Measurements from ENCODE around the gene HSD17B7. TPM values are rescaled to one million over a fixed set of nuclear protein-coding genes. Genes with fewer than 3 reads are reported as not detected.
A peak's percentile ranks its signal among the peaks of the same experiment; 100 is the strongest.
"Not testable (repeated sequence)": the region's sequence is repeated elsewhere in the genome, so short reads cannot be mapped to it uniquely, and the experiment has no call there.

Gene HSD17B7
- total RNA-seq, 1 donor from 2014 or later, result 20.3 TPM

DNA sequence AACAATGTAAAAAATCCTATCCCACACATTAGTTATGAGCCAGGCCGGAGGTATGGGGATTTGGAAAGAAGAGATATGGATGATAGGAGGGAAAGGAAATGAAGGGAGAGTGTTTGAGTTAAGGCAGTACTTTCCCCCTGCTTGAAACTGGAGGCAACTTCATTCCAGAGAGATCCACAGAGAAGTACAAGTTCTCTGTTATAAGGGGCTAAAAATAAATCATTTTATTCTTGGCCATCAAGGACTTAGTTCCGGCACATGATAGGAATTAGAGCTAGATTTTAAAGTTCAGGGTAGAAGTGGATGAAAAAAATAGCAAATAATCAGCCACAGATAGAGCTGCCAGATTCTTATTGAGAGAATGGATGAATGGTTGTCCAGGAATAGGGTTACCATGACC lies 27.6 kb downstream of the HSD17B7 start:
- ATAC-seq, result not testable (repeated sequence)

DNA sequence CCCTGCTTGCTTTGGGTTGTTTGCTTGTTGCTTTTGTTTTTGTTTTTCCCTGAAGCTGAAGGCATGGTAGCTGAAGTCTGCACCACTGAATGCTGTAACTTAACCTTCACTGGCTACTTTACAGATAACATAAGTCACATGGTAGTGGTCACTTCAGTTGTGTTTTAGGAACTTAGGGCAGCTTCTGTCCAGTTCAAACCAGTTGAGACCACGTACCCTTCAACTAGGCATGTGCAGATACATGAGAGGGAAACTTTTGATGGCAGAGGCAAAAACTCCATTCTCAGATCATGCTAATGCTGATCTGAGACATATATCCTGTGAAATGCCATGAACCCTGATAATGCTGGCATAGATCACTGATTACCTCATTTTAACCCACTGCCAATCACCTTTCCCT lies 28.2 kb downstream of the HSD17B7 start:
- ATAC-seq, result not testable (repeated sequence)

DNA sequence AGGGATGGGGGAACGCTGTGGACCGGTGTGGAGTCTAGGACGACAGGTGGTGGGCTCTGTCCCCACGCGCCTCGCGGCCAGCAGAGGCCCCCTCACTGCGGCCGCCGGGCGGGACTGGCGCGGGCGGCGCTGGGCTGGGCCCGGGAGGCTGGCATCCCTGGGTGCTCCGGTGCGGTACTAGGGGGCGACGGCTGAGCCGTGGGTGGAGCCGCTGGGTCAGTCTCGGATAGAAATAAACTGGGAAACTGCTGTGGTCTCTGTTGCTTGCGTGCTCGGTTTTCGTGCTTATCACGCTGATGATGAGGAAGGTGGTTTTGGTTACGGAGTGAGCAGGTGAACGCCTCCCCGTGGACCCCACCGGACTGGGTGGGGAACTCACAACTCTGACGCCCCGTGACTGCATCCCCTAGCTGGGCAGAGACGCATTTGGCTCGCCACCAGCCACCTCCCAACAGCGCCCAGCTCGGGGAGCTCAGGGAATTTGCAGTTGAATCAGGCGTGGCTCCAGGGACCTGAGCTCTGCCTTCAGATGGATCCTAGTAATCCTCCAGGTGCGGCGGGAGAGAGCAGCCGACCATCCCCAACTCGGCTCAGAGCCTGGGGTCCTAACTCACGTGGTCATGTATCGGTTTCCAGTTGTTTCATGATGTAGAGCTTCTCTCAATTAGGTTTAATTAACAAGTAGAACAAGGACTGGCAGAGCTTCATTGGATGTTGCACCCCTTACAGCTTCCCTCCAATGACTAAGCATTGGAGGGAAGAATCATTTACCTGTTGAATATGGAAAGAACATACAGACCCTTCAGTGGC lies 32.1 kb downstream of the HSD17B7 start:
- peak; percentile 38 for ATAC-seq

DNA sequence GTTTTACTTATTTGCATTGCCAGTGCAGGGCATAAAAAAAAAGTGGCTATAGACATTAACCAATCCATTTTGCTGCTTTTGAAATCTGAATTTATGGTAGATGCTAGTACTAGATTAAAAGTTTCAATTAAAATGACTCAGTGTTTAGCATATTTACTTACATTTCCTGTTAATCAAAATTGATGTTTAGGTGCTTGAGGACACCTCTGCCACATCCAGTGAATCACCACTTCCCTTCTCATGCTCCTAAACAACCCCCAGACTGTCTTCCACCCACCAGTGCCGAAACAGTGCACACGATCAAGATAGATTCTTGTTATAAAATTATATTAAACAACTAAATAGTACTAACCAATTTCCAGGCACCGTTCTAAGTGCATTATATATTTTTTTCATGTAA lies 32.7 kb downstream of the HSD17B7 start:
- ATAC-seq, result no peak

DNA sequence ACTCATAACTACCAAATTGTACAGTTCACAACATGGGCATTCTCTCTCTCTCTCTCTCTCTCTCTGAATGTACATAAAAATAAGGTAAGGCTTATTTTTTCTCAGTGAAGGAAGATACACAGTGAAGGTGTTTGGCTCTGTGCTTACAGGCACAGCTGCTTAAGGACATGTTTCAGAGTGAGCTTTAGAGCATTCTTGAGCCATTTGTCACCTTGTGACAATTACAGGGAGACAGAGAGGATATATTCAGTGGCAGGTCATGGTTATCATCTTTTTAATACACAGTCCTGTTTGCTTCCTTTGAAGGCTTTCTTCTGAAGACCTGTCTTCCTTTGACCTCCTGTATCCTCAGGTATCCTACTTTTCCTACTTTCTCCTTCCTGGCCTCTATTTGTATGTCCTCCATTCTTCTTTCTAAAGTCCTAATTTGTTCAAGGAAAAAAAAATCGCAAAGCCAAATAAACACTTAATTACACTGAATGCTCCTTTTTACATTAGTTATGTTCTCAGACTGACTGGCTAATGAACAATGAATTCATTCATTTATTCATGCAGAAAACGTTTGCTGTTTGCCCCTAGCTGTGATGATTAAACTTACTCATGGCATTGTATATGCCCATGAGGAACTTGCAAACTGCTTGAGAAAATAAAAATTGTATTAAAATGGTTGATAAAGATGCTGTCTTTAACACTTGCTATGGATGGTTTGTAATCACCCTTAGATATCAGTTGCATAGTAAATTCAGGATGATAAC lies 33.4 kb downstream of the HSD17B7 start:
- peak; percentile 26 for ATAC-seq

DNA sequence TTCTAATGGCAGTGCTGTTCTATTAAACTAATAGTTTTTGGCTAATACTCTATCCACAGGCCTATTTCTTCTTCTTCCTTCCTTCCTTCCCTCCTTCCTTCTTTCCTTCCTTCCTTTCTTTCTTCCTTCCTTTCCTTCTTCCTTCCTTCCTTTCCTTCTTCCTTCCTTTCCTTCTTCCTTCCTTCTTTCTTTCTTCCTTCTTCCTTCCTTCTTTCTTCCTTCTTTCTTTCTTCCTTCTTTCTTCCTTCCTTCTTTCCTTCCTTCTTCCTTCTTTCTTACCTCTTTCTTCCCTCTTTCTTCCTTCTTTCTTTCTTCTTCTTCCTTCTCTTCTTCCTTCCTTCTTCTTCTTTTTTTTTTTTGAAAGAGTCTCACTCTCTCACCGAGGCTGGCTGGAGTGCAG lies 38.8 kb downstream of the HSD17B7 start:
- no peak for ATAC-seq

DNA sequence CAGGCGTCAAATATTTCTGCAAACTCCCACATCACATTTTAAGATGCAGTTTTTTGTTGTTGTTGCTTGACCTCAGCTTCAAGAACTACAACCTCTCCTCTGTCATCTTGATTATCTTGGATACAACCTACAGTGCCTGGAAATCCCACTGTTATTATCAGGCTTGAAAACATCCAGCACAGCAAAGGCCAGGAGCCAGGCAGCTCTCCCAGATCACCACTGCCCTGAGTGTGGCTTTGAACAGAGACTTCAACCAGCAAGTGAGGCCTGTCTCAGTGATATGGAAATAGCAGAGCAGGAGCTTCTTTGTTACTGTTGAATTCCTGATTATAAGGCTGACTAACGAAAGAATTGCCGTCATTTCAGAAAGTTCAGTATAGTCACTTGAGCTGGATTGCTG lies 42.0 kb downstream of the HSD17B7 start:
- ATAC-seq, result no peak

DNA sequence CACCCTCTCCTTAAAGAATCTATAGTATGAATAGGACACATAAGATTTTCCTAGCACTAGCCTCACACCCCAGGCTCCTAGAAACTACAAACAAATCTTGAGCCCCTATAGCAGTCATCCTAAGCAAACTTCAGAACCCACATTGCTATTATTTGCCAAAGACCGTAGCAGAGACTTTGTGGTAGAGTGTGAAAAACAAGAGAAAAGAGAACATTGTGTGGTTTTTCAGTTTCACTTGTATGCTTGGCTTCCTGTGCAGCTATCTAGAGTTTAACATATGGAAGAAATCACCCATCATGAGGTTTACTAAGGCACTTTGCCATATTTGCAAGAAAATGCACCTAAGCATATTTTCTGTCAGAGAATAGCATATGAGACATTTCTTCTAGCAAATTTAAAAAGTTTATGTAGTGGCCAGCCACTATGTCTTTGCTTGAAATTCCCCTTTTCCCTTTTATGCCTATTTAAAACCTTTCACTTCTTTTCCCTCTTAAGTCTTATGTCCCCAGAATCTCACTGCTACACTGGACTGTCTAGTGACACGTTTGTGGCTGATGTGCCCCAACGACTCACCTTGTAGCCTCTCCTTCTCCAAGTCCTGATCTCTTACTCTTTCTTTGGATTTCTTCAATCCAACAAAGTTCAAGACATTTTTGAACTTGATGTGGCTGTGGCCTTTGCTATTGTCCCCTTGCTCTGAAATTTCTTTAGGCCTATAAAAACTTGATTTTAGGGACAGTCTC lies 44.8 kb downstream of the HSD17B7 start:
- no peak for ATAC-seq

DNA sequence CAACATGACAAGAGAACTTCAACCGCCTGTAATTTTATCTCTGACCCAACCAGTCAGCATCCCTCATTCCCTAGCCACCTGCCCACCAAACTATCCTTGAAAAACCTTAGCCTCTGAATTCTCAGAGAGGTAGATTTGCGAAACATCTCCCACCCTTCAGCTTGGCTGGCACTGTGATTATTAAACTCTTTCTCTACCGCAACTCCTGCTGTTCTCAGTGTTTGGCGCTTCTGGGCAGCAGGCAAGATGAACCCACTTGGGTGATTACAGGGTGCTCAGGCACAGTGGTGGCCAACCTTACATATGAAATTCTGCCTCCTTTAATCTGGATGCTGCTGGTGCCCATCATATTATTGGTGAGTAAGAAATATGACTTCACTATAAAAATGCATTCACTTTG lies 48.4 kb downstream of the HSD17B7 start:
- ATAC-seq, result no peak

DNA sequence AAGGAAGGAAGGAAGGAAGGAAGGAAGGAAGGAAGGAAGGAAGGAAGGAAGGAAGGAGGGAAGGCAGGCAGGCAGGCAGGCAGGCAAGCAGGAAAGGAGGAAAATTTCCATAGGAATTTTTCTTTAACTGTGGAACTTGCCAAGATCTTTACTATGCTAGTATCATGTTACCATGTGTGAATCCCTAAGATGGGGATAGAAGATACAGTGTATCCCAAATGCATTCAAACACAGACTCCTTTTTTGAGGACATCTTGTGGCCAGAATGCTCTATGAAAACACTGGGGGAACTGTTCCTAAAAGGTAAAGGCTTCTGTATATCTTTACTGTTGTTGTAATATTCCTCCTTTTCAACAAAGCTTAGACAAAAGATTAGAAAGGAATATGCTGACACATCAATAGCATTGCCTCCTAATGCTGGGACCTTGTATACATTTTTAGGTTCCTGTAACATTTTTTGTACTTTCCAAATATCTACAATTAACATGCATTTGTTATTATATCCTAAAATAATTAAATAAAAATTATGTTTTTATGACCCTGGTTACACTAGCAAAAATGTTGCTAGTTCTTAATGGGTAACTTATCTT lies 49.8 kb downstream of the HSD17B7 start:
- no peak for ATAC-seq

DNA sequence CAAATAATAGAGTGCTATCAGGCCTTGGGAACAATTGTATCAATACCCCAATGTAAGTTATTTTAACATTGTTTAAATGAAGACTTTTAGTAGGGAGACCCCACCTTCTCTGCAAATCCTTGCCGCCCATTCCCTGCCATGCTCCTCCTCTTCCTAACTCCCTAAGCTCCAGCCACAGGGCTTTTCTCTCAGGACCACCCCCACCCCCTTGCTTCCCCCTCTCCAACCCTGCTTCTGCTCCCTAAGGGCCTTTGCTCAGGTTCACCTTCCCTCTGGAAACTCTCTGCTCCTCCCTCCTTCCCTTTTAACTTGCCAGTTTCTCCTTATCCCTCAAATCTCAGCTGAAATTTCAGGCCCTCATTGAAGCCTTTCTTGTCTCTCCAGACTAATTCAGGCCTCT lies 53.7 kb downstream of the HSD17B7 start:
- ATAC-seq, result no peak

DNA sequence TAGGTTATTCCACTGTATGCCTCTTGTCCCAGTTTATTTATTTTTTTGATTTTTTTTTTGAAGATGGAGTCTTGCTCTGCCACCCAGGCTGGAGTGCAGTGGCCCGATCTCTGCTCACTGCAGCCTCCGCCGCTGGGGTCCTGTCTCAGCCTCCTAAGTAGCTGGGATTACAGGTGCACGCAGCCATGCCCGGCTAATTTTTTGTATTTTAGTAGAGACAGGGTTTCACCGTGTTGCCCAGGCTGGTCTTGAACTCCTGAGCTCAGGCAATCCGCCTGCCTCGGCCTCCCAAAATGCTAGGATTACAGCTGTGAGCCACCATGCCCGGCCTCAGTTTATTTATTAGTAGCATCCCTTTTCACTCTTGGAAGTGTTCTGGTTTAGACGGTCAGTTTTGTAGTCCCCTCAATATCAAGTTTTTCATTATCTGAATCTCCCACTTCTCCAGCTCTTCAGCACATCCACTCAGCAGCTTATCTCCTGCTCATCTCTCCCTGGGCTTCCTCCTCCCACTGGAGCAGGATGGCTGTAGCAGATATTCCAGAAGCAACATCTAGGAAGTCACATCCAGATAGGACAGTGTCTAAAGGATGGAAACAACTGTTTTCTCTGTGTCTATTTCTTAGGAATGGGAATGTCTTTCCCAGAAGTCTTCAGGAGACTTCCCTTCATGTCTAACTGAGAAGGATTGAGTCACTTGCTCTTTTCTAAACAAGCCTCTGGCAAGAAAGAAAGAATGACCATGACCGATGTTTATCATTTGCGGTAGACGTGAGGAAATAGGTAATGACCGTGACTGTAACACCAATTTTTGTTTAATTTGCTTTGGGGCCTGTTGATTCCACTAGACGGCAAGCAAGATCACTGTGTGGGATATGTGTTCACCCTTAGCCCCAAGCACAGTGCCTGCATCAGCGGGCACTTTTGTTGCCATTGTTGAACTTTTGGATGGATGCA lies 56.0 kb downstream of the HSD17B7 start:
- no peak for ATAC-seq

DNA sequence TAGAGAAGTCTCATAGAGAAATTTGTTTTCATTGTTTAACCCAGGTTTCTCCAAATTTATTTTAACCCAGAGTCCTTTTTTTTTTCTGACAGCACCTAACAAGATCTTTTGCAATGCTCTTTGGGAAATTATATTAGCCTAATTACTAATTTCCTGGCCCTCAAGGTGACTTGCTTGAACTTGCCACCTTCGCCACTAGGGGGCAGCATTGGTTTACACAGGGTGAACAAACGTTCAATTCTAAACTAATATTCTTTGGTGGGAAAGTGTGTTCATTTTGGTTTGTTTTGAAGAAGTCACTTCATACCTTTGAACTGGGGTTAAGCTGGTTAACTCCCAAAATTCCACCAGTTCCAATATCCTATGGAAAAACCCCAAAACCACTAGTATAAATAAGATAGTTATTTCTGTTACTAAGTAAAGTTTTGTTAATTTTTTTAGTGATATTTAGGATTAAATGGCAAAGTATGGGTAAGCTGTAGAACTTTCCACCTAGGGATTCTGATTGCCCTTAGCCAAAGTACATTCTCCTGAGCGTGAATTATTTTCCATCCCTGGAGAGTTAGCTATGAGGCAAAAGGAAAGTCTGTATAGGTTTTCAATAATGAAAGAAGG lies 57.4 kb downstream of the HSD17B7 start:
- peak; percentile 59 for ATAC-seq

DNA sequence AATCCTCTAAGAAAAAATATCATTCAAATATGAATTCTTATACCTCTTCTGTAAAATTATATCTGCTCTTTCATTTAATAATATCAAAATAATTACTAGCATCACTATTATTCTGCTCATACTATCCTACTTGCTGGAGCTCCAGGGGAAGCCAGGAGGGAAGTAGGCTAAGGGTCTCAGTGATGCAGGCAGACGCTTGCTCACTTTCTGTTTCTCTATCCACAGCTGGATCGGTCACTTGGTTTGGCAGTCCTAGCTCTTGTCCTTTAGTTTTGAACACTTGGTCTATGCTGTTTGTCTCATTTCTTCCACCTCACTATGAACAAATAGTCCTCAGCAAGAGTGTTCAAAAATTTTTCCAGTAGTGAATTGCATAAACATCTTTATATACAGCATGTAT lies 59.2 kb downstream of the HSD17B7 start:
- ATAC-seq, result no peak

DNA sequence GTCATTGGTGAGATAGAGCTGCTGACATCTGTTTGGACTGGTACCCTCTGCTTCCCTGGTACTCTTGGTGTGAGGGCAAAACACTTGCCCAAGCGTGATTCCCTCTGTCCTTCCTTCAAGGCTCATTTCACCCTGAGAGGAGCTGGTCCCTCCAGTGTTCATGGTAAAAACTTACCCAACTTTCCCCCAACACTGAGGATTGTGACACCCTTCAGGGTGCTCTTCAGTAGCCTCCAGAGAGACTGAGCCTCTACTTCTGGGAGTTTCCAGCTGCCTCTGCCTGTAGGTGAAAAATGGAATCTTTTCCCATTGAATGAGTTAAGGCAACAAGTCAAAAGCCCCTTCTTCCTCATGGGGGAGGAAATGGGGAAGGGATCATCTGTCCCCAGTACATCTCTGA lies 60.8 kb downstream of the HSD17B7 start:
- ATAC-seq, result no peak

DNA sequence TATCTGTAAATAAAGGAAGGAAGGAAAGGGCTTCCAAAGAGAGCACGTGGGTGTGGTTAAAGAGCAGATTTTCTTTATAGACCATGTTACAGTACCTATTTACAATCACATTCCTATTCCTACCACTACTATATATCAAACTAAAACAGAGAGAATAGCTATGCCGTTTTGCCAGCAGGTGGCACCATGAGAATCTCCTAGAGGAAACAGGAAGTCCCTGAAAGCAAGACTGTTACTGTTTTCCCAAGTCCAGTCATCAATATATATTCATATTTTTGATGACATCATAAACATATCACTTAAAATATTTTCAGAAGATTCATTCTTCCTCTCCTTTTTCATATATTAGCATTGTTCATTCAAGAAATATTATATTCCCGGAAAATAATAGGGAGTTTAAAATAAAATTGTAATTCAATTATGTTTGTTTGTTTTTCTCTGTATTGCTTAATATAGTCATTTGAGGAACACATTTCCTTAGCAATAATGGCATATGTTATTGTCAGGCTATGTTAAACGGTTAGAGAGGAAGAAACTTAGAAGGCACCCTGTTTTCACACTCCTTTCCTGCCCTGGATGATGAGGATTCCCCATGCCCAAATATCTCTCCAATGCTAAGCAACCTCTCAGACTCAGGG lies 63.9 kb downstream of the HSD17B7 start:
- ATAC-seq, result peak; percentile 73

DNA sequence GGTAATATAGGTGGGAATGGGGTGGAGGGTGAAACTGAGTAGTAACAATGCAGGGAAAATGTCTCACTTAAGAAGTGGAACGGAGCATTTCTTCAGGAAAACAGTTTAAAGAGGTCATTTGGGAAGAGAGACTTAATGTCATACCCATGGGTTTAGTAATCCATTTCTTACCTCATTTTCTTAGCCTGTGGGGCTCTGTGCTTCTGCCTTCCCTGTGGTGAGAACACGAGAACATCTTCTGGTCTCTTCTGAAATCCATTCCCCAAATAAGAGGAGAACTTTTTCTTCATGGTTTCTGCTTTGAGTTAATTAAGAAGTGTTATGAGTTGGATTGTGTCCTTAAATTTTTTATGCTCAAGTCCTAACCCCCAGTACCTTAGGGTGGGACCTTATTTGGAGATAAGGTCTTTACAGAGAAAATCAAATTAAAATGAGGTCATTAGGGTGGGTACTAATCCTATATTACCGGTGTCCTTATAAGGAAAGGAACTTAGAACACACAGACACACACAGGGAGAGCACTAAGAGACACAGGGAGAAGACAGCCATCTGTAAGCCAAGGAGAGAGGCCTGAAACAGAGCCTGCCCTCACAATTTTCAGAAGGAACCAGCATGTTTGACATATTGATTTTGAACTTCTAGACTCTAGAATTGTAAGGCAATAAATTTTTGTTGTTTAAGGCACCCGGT lies 65.1 kb downstream of the HSD17B7 start:
- no peak for ATAC-seq

DNA sequence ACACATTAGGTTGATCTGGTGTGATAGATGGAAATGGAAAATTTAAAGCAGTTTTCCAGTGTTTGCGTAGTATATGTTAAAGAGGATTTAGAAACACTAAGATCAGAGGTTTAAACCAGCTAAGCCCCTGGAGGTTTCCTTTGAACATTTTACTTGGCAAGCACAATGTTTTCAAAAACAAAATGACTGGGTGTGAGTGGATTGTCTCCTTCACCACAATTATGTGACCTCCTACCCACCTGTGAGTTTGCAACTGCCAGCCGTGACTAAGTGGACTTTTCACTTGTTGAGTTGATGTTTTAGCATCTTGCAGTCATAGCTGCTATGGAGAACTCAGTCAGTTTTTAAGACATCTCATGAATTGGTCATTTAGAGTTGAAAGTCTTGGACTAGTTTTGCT lies 65.8 kb downstream of the HSD17B7 start:
- ATAC-seq, result peak; percentile 45

DNA sequence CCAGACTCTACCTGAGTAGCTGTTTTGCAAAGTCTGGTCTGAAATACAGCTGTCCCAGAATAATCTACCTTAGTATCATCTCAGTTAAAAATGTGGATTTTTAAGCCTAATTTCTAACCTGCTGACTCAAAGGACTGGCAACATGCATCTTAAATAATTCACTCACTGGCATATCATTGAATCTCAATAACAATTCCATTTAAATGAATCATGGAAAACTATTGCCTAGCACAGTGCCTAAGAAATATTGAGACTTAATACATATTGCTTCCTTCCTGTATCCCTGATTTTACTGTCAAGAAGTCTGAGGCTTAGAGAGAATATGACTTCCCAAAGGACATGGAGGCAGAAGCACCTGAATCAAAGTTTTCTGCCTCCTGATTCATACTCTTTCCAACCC lies 67.3 kb downstream of the HSD17B7 start:
- ATAC-seq, result no peak

DNA sequence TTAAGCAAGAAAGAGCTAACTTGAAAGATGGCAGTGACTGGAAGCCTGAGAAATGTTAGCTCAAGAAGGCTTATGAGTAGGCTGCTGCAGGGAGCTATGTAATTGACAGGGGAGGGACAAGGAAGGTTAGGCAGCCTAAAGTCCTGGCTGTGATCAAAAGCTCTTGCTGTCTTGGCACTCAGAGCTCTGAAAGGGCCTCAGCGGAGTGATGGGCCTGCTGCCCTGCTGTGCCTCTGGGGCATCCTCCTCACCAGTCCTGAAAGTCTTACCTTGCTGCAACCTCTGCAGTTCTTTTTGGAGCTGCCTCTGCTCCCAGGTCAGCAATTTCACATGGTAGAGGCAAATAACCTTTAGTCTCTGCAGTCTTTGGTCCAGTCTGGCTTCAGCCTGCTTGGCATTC lies 68.7 kb downstream of the HSD17B7 start:
- ATAC-seq, result no peak

Data from esophagus mucosa (tissue), 1 donor.